Measurements from ENCODE around the gene IQSEC2. TPM values are rescaled to one million over a fixed set of nuclear protein-coding genes. Genes with fewer than 3 reads are reported as not detected.

IQSEC2 gene
- total and polyA plus RNA-seq, 8 donors = 2.9 to 26.0 (median 16.3) TPM

- no peak for DNase-seq
Measured at GRCh38 chrX:53255738-53256191, 25.6 kb downstream of the IQSEC2 start.

GRCh38 chrX:53254570-53255461 lies 26.6 kb downstream of the IQSEC2 start:
- no peaks in the 10 kb centered on the region for H3K4me1 ChIP-seq
- H3K36me3 ChIP-seq = peaks cover 0 to 39% (median 21%) of the 10 kb centered on the region in 4 donors
- peaks cover 0 to 17% (median 0%) of the 10 kb centered on the region in 3 donors for H3K27me3 ChIP-seq
- WGBS, 5 donors = 80 to 94% (median 92%) methylated on average over 6 to 22 of the region's 22 CpGs
- intact Hi-C loops (cut with DNase I; ENCODE audit: low total_unique reads) = no loop called here
- H3K27ac ChIP-seq = no peak overlapping the region
- H3K9me3 ChIP-seq = no peaks in the 10 kb centered on the region
- DNase-seq = no peak
- TF ChIP-seq POLR2A (IDR thresholded peaks at IDR 0.05) = no peak
- TF ChIP-seq POLR2AphosphoS5 (IDR thresholded peaks at IDR 0.05) = no peak
- TF ChIP-seq CTCF (IDR thresholded peaks at IDR 0.05) = no peak
- TF ChIP-seq EP300 (IDR thresholded peaks at IDR 0.05) = no peak
- H3K4me3 ChIP-seq = no peak overlapping the region

More at GRCh38 chrX:53255738-53256191, 25.6 kb downstream of the IQSEC2 start:
- H3K4me1 ChIP-seq = no peaks in the 10 kb centered on the region
- H3K27ac ChIP-seq = no peak overlapping the region
- intact Hi-C loops (cut with DNase I; ENCODE audit: low total_unique reads) = no loop called here
- H3K27me3 ChIP-seq = peaks cover 0 to 17% (median 0%) of the 10 kb centered on the region in 3 donors
- no peak for TF ChIP-seq CTCF (IDR thresholded peaks at IDR 0.05)
- TF ChIP-seq EP300 (IDR thresholded peaks at IDR 0.05) = no peak
- 72 to 87% (median 86%) methylated on average over 4 to 9 of the region's 9 CpGs for WGBS, 5 donors
- H3K9me3 ChIP-seq = no peaks in the 10 kb centered on the region
- H3K4me3 ChIP-seq = no peak overlapping the region
- H3K36me3 ChIP-seq = peaks cover 0 to 30% (median 12%) of the 10 kb centered on the region in 4 donors

- peaks cover 0 to 49% (median 25%) of the 10 kb centered on the region in 4 donors for H3K36me3 ChIP-seq
- intact Hi-C loops (cut with DNase I; ENCODE audit: low total_unique reads) = no loop called here
- 83 to 93% (median 90%) methylated on average over 3 of the region's 3 CpGs for WGBS, 5 donors
Measured at GRCh38 chrX:53253293-53254020, 27.9 kb downstream of the IQSEC2 start.

More at GRCh38 chrX:53253293-53254020, 27.9 kb downstream of the IQSEC2 start:
- Histone ChIP-seq H3K4me1 (no peaks in the 10 kb centered on the region), H3K27me3 (peaks cover 0 to 17% (median 0%) of the 10 kb centered on the region in 3 donors), H3K9me3 (no peaks in the 10 kb centered on the region), H3K27ac (no peak overlapping the region), H3K4me3 (no peak overlapping the region)
- TF ChIP-seq EP300 (IDR thresholded peaks at IDR 0.05) (no peak), CTCF (IDR thresholded peaks at IDR 0.05) (no peak), POLR2AphosphoS5 (IDR thresholded peaks at IDR 0.05) (no peak), POLR2A (IDR thresholded peaks at IDR 0.05) (no peak)
- DNase-seq = no peak

Measured in stomach (tissue), 9 donors.